H9 (cell line): ENCODE data around the gene HS3ST3B1. TPM values are rescaled to one million over a fixed set of nuclear protein-coding genes. Genes with fewer than 3 reads are reported as not detected.

Experiments used
- DNase-seq: peaks from one replicate; pipeline ENCODE4 v3.0.0-alpha.2; 2017
- H2AFZ ChIP-seq: one replicate; pipeline ENCODE4 v1.6.1; 2013; ENCODE audit warnings: mild to moderate bottlenecking, low read length, control low read depth, moderate library complexity
- H2AK5ac ChIP-seq: 2 replicates; pipeline ENCODE4 v1.6.1; 2013; ENCODE audit warnings: low read length, control low read depth, mixed read lengths; ENCODE audit not compliant: insufficient read length
- H2BK120ac ChIP-seq: one replicate; pipeline ENCODE4 v1.6.1; 2013; ENCODE audit warnings: low read depth, mild to moderate bottlenecking, low read length, control low read depth, inconsistent platforms; ENCODE audit not compliant: poor library complexity, severe bottlenecking
- H2BK12ac ChIP-seq: 2 replicates; pipeline ENCODE4 v1.6.1; 2013; ENCODE audit warnings: low read length, control low read depth, mixed read lengths, low read depth; ENCODE audit not compliant: insufficient read length
- H2BK15ac ChIP-seq: 2 replicates; pipeline ENCODE4 v1.6.1; 2013; ENCODE audit warnings: low read depth, low read length, control low read depth
- H2BK20ac ChIP-seq: one replicate; pipeline ENCODE4 v1.6.1; 2013; ENCODE audit warnings: low read depth, mild to moderate bottlenecking, low read length, control low read depth, inconsistent platforms; ENCODE audit not compliant: poor library complexity, severe bottlenecking
- H2BK5ac ChIP-seq: 2 replicates; pipeline ENCODE4 v1.6.1; 2013; ENCODE audit warnings: low read length, control low read depth, mixed read lengths; ENCODE audit not compliant: insufficient read length
- H3K14ac ChIP-seq: 2 replicates; pipeline ENCODE4 v1.6.1; 2013; ENCODE audit warnings: low read length, control low read depth; ENCODE audit not compliant: insufficient read depth
- H3K18ac ChIP-seq: 2 replicates; pipeline ENCODE4 v1.6.1; 2013; ENCODE audit warnings: low read depth, mild to moderate bottlenecking, mixed read lengths, low read length, control low read depth; ENCODE audit not compliant: insufficient read length
- H3K23ac ChIP-seq: 2 replicates; pipeline ENCODE4 v1.6.1; 2013; ENCODE audit warnings: low read length, control low read depth, mixed read lengths, low read depth; ENCODE audit not compliant: insufficient read length
- H3K23me2 ChIP-seq: 2 replicates; pipeline ENCODE4 v1.6.1; 2013; ENCODE audit warnings: low read depth, mild to moderate bottlenecking, mixed read lengths, low read length, control low read depth; ENCODE audit not compliant: insufficient read length, poor library complexity, severe bottlenecking
- H3K27ac ChIP-seq: 2 replicates; pipeline ENCODE4 v1.5.1; 2013; ENCODE audit warnings: low read length, control low read depth, mixed read lengths, low read depth; ENCODE audit not compliant: insufficient read length
- H3K27me3 ChIP-seq: 2 replicates; pipeline ENCODE4 v1.6.1; 2013; ENCODE audit warnings: low read length, control low read depth, inconsistent platforms; ENCODE audit not compliant: insufficient read depth
- H3K4ac ChIP-seq: 2 replicates; pipeline ENCODE4 v1.6.1; 2013; ENCODE audit warnings: low read depth, mild to moderate bottlenecking, control low read depth, inconsistent platforms, low read length, moderate library complexity
- H3K4me1 ChIP-seq: 2 replicates; pipeline ENCODE4 v1.6.1; 2013; ENCODE audit warnings: low read length, control low read depth, inconsistent platforms; ENCODE audit not compliant: insufficient read depth
- H3K4me2 ChIP-seq: 2 replicates; pipeline ENCODE4 v1.6.1; 2013; ENCODE audit warnings: low read length, control low read depth, mixed read lengths; ENCODE audit not compliant: insufficient read length, insufficient read depth
- H3K56ac ChIP-seq: 2 replicates; pipeline ENCODE4 v1.6.1; 2013; ENCODE audit warnings: low read depth, mild to moderate bottlenecking, mixed read lengths, low read length, control low read depth; ENCODE audit not compliant: insufficient read length
- H3K79me1 ChIP-seq: 2 replicates; pipeline ENCODE4 v1.6.1; 2013; ENCODE audit warnings: low read depth, mild to moderate bottlenecking, moderate library complexity, low read length, control low read depth, inconsistent platforms; ENCODE audit not compliant: insufficient read depth, poor library complexity, severe bottlenecking
- H3K79me2 ChIP-seq: 2 replicates; pipeline ENCODE4 v1.6.1; 2013; ENCODE audit warnings: low read length, control low read depth, inconsistent platforms; ENCODE audit not compliant: insufficient read depth
- H3K9ac ChIP-seq: 2 replicates; pipeline ENCODE4 v1.6.1; 2013; ENCODE audit warnings: low read length, control low read depth, mixed read lengths; ENCODE audit not compliant: insufficient read length; ENCODE audit errors: extremely low read depth
- H3K9me3 ChIP-seq: one replicate; pipeline ENCODE4 v1.6.1; 2013; ENCODE audit warnings: low read depth, low read length, inconsistent platforms; ENCODE audit not compliant: control insufficient read depth
- H3T11ph ChIP-seq: one replicate; pipeline ENCODE4 v1.6.1; 2013; ENCODE audit warnings: mild to moderate bottlenecking, low read length, control low read depth, inconsistent platforms
- H4K20me1 ChIP-seq: one replicate; pipeline ENCODE4 v1.6.1; 2013; ENCODE audit not compliant: control insufficient read depth, insufficient read length, insufficient read depth
- H4K5ac ChIP-seq: 2 replicates; pipeline ENCODE4 v1.6.1; 2013; ENCODE audit warnings: low read depth, mild to moderate bottlenecking, mixed read lengths, low read length, control low read depth; ENCODE audit not compliant: insufficient read length
- H4K8ac ChIP-seq: replicated peaks from 2 replicates; pipeline ENCODE4 v1.6.1; 2013; ENCODE audit warnings: low read length, control low read depth, mixed read lengths, low read depth; ENCODE audit not compliant: insufficient read length
- H4K91ac ChIP-seq: 2 replicates; pipeline ENCODE4 v1.6.1; 2013; ENCODE audit warnings: low read depth, mild to moderate bottlenecking, moderate library complexity, mixed read lengths, low read length, control low read depth; ENCODE audit not compliant: insufficient read length
- H3K27ac Mint-ChIP-seq, 3 experiments: 2 replicates in 2 of 3; 3 replicates in 1 of 3; pipeline ENCODE4 v1.8.0; 2020 to 2021; ENCODE audit warnings: mixed read lengths in 3 of 3, mild to moderate bottlenecking in 1 of 3, moderate library complexity in 1 of 3
- H3K27me3 Mint-ChIP-seq: 2 replicates; pipeline ENCODE4 v1.8.0; 2021; ENCODE audit warnings: low read depth, mild to moderate bottlenecking, moderate library complexity, mixed read lengths
- H3K36me3 Mint-ChIP-seq, 3 experiments: 2 replicates in 2 of 3; 3 replicates in 1 of 3; pipeline ENCODE4 v1.8.0; 2020 to 2021; ENCODE audit warnings: low read depth in 3 of 3, mixed read lengths in 3 of 3; ENCODE audit not compliant: insufficient read depth in 1 of 3
- H3K4me1 Mint-ChIP-seq, 2 experiments: 2 replicates each; pipeline ENCODE4 v1.8.0; 2020; ENCODE audit warnings: mixed read lengths in 2 of 2
- H3K4me3 Mint-ChIP-seq, 2 experiments: 2 replicates in 1 of 2; 3 replicates in 1 of 2; pipeline ENCODE4 v1.8.0; 2020 to 2021; ENCODE audit warnings: mild to moderate bottlenecking in 2 of 2, mixed read lengths in 2 of 2, moderate library complexity in 1 of 2
- H3K9me3 Mint-ChIP-seq, 2 experiments: 2 replicates in 1 of 2; 3 replicates in 1 of 2; pipeline ENCODE4 v1.8.0; 2020; ENCODE audit warnings: mild to moderate bottlenecking in 2 of 2, mixed read lengths in 2 of 2, moderate library complexity in 1 of 2
- WGBS: extraction: QIAGEN DNeasy Blood & Tissue Kit; methylation state at CpG from one replicate; pipeline ENCODE4 v1.1.7; 2013; ENCODE audit warnings: missing lambda C conversion rate, low lambda C conversion rate, mixed read lengths; ENCODE audit not compliant: insufficient read length; ENCODE audit errors: extremely low coverage; 5-methylcytosine and 5-hydroxymethylcytosine counted together
- total RNA-seq: library from RNA; stranded (reverse); gene quantifications from 2 replicates; pipeline ENCODE4 v1.2.1, GENCODE V29; 2021
- TF ChIP-seq, protein P1 (sequence below): fragments of 200-600 bp; sonication (generic); conservative IDR thresholded peaks from 3 replicates; pipeline ENCODE4 v1.8.0; 2021; ENCODE audit warnings: antibody characterized with exemption, mild to moderate bottlenecking

The HS3ST3B1 gene
- total RNA-seq, 1 experiment from 2014 or later: 2.8 TPM

DNA sequence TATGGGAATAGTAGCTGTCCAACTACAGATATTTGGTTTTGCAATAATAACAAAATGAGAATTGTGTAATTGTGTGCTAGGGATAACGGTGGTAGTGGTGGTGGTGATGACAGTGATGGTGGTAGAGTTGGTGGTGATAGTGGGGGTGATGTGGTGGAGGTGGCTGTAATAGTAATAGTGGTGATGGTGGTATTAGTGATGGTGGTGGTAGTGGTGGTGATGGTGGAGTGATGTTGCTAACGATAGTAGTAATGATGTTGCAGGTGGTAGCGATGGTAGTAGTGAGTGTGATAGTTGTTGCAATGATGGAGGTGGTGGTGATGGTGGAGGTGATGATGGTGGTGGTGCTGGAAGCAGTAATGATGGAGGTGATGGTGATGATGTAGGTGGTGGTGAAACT lies 94.4 kb downstream of the HS3ST3B1 start:
- Histone ChIP-seq H4K8ac (no peak overlapping the region), H2BK15ac (no peak overlapping the region), H3T11ph (no peak overlapping the region), H3K4me1 (no peaks in the 10 kb centered on the region; the same call in 1 of the 2 replicates), H3K79me2 (no peaks in the 10 kb centered on the region), H2BK120ac (no peak overlapping the region), H3K18ac (no peak overlapping the region), H2BK12ac (no peak overlapping the region), H2BK20ac (no peak overlapping the region), H2AK5ac (no peak overlapping the region), H3K23ac (no peak overlapping the region), H2BK5ac (no peak overlapping the region), H3K9me3 (no peaks in the 10 kb centered on the region), H3K14ac (no peak overlapping the region), H3K79me1 (no peaks in the 10 kb centered on the region), H3K4ac (no peak overlapping the region), H3K9ac (no peak overlapping the region), H3K4me2 (no peak overlapping the region), H4K20me1 (no peaks in the 10 kb centered on the region), H2AFZ (no peak overlapping the region), H3K56ac (peak overlapping the region; percentile 79), H4K91ac (no peak overlapping the region), H3K27ac (no peak overlapping the region), H3K23me2 (no peaks in the 10 kb centered on the region), H3K27me3 (no peaks in the 10 kb centered on the region), H4K5ac (no peak overlapping the region)
- no peak for DNase-seq
- no peak overlapping the region for H3K4me3 Mint-ChIP-seq
- TF ChIP-seq, protein P1, sequence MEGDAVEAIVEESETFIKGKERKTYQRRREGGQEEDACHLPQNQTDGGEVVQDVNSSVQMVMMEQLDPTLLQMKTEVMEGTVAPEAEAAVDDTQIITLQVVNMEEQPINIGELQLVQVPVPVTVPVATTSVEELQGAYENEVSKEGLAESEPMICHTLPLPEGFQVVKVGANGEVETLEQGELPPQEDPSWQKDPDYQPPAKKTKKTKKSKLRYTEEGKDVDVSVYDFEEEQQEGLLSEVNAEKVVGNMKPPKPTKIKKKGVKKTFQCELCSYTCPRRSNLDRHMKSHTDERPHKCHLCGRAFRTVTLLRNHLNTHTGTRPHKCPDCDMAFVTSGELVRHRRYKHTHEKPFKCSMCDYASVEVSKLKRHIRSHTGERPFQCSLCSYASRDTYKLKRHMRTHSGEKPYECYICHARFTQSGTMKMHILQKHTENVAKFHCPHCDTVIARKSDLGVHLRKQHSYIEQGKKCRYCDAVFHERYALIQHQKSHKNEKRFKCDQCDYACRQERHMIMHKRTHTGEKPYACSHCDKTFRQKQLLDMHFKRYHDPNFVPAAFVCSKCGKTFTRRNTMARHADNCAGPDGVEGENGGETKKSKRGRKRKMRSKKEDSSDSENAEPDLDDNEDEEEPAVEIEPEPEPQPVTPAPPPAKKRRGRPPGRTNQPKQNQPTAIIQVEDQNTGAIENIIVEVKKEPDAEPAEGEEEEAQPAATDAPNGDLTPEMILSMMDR: no peak
- 100% methylated on average over 2 of the region's 3 CpGs for WGBS
- H3K4me1 Mint-ChIP-seq: no peaks in the 10 kb centered on the region; a peak in 1 of 4 replicates
- H3K27me3 Mint-ChIP-seq: no peaks in the 10 kb centered on the region
- no peak overlapping the region for H3K27ac Mint-ChIP-seq
- peaks cover 2 to 9% (median 2%) of the 10 kb centered on the region in 3 experiments; a peak in 4 of 7 replicates for H3K36me3 Mint-ChIP-seq
- H3K9me3 Mint-ChIP-seq: peaks cover 3 to 8% of the 10 kb centered on the region in 2 experiments; a peak in 4 of 5 replicates
